Measurements from ENCODE around the gene BACH2. TPM values are rescaled to one million over a fixed set of nuclear protein-coding genes. Genes with fewer than 3 reads are reported as not detected.

The BACH2 gene
- total RNA-seq, 2 experiments from 2014 or later, result 157 to 170 TPM

- no peak for DNase-seq
- Histone ChIP-seq H3K4me1 (ENCODE audit: insufficient read depth, low read length) (no peaks in the 10 kb centered on the region), H3K27ac (ENCODE audit: low read depth in 1 of 2, low read length in 2 of 2) (no peak overlapping the region), H3K4me3 (ENCODE audit: low read length) (no peak overlapping the region), H3K36me3 (ENCODE audit: insufficient read depth, low read length) (no peaks in the 10 kb centered on the region), H3K27me3 (ENCODE audit: control insufficient read depth in 1 of 2, insufficient read depth in 2 of 2, low read length in 2 of 2) (no peaks in the 10 kb centered on the region), H3K9me3 (ENCODE audit: control insufficient read depth in 1 of 2, insufficient read depth in 1 of 2, low read length in 2 of 2) (peaks cover 0 to 4% of the 10 kb centered on the region in 2 experiments)
- intact Hi-C loops (cut with DNase I, micrococcal nuclease), result no loop called here
- CTCF ChIA-PET, result no interaction called here
- H3K27me3 Mint-ChIP-seq, result no peaks in the 10 kb centered on the region
- H3K4me1 Mint-ChIP-seq (ENCODE audit: low read depth), result no peaks in the 10 kb centered on the region
- ATAC-seq (ENCODE audit: poor library complexity), result no peak
- no peaks in the 10 kb centered on the region for H3K36me3 Mint-ChIP-seq (ENCODE audit: low read depth)
- no peaks in the 10 kb centered on the region for H3K9me3 Mint-ChIP-seq
- POLR2A ChIA-PET, result no interaction called here
- no peak for TF ChIP-seq CTCF (IDR thresholded peaks at IDR 0.05)
- H3K4me3 Mint-ChIP-seq, result no peak overlapping the region
- no peak overlapping the region for H3K27ac Mint-ChIP-seq
Measured at GRCh38 chr6:90329386-90330077, 32.9 kb upstream of the BACH2 start.

- H3K9me3 Mint-ChIP-seq, result no peaks in the 10 kb centered on the region
- H3K27me3 Mint-ChIP-seq, result no peaks in the 10 kb centered on the region
- H3K4me1 Mint-ChIP-seq (ENCODE audit: low read depth), result no peaks in the 10 kb centered on the region
- Histone ChIP-seq H3K36me3 (ENCODE audit: insufficient read depth, low read length) (no peaks in the 10 kb centered on the region), H3K27ac (ENCODE audit: low read depth in 1 of 2, low read length in 2 of 2) (no peak overlapping the region), H3K27me3 (ENCODE audit: control insufficient read depth in 1 of 2, insufficient read depth in 2 of 2, low read length in 2 of 2) (no peaks in the 10 kb centered on the region), H3K4me3 (ENCODE audit: low read length) (no peak overlapping the region), H3K4me1 (ENCODE audit: insufficient read depth, low read length) (no peaks in the 10 kb centered on the region), H3K9me3 (ENCODE audit: control insufficient read depth in 1 of 2, insufficient read depth in 1 of 2, low read length in 2 of 2) (no peaks in the 10 kb centered on the region)
- CTCF ChIA-PET, result no interaction called here
- intact Hi-C loops (cut with DNase I, micrococcal nuclease), result no loop called here
- POLR2A ChIA-PET, result no interaction called here
- no peaks in the 10 kb centered on the region for H3K36me3 Mint-ChIP-seq (ENCODE audit: low read depth)
- no peak for TF ChIP-seq CTCF (IDR thresholded peaks at IDR 0.05)
- no peak overlapping the region for H3K4me3 Mint-ChIP-seq
- ATAC-seq (ENCODE audit: poor library complexity), result no peak
- DNase-seq, result no peak
- H3K27ac Mint-ChIP-seq, result no peak overlapping the region
Measured at GRCh38 chr6:90328004-90328403, 31.4 kb upstream of the BACH2 start.

GRCh38 chr6:90326404-90327057 lies 29.9 kb upstream of the BACH2 start:
- Histone ChIP-seq H3K9me3 (ENCODE audit: control insufficient read depth in 1 of 2, insufficient read depth in 1 of 2, low read length in 2 of 2) (no peaks in the 10 kb centered on the region), H3K4me1 (ENCODE audit: insufficient read depth, low read length) (no peaks in the 10 kb centered on the region), H3K27ac (ENCODE audit: low read depth in 1 of 2, low read length in 2 of 2) (no peak overlapping the region), H3K4me3 (ENCODE audit: low read length) (no peak overlapping the region), H3K36me3 (ENCODE audit: insufficient read depth, low read length) (no peaks in the 10 kb centered on the region), H3K27me3 (ENCODE audit: control insufficient read depth in 1 of 2, insufficient read depth in 2 of 2, low read length in 2 of 2) (no peaks in the 10 kb centered on the region)
- ChIA-PET CTCF (no interaction called here), POLR2A (no interaction called here)
- H3K4me1 Mint-ChIP-seq (ENCODE audit: low read depth), result no peaks in the 10 kb centered on the region
- no peak overlapping the region for H3K27ac Mint-ChIP-seq
- intact Hi-C loops (cut with DNase I, micrococcal nuclease), result no loop called here
- ATAC-seq (ENCODE audit: poor library complexity), result no peak
- no peaks in the 10 kb centered on the region for H3K36me3 Mint-ChIP-seq (ENCODE audit: low read depth)
- no peaks in the 10 kb centered on the region for H3K27me3 Mint-ChIP-seq
- no peak for TF ChIP-seq CTCF (IDR thresholded peaks at IDR 0.05)
- no peak overlapping the region for H3K4me3 Mint-ChIP-seq
- H3K9me3 Mint-ChIP-seq, result no peaks in the 10 kb centered on the region
- DNase-seq, result no peak
